CD4-positive, alpha-beta T cell treated with Interleukin-6 for 4 hours (primary cell): ENCODE measurements around the gene KRTAP21-2.
"Not testable (repeated sequence)": the region's sequence is repeated elsewhere in the genome, so short reads cannot be mapped to it uniquely, and the experiment has no call there.

Source experiments
- DNase-seq: peaks from one replicate; pipeline ENCODE4 v3.0.0-alpha.2; 2020; ENCODE audit warnings: mixed read lengths

The KRTAP21-2 gene

DNA sequence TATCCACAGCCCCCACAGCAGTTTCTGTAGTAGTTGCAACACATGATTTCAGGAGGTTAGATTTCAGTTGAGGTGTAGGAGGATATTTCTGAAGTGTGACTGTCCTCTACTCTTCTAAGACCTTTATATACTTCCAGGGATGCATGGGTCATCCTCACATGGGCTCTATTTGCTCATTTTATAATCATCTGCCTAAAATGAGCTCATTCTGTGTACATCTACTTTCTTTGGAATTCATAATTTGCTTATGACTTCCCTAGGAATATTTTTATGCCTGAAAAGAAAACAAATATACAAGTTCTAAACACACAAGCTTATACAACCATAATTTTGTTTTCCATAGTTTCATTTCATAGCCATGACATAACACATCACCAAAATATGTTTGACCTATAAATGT lies at the start of gene KRTAP21-2:
KRTAP21-2 (minus strand) TSS at position 101 of the 400 bp plus-strand sequence; CDS start at position 44, 57 bp downstream.
- no peak for DNase-seq

DNA sequence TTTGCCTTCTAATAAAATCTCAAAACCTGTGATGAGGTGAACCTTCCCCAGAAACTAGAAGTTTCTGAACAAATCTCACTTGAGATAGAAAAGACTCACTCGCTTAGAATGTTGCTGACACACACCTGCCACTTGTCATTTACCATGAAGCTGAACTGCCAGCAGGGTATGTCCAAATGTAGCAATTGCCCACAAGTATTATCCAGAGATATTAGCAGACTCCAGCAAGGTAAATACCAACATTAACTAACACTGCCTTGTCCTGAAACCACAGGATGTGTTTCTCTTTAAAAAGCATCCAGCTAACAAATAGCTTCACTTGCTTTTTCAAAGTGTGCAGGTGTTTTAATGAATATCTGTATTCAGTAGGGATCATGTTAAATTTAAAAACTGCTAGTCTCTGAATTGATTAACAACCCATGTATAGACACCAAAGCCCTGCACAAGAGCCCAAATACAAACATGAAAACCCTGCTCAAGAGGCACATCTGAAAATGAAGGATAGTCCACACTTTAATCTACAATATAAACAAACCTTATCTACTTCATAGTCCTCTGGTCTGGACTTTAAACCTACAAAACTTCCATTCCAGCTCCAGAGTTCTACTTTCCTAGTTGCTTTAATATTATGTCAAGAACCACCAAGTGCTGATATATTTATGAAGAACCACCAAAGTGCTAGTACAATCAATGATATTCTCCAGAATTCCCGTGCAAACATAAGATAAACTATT lies 46.7 kb upstream of the KRTAP21-2 start:
- DNase-seq = no peak

DNA sequence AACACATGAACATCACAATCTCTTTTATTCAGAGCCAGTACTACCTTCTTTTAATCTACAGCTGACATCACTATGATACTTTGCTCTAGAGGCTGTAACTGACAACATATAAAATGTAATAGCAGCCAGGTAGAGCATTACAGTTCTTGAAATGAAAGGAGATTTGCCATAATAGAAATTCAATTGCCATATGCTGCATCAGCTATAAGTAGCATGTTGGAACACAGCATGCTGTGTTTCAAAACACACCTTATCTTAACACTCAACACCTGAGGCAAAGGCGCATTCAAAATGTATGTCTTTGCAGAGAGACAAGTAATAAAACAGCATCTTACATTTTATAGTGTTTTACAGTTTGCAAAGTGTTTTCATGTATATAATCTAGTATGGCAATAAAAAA lies 32.2 kb upstream of the KRTAP21-2 start:
- no peak for DNase-seq

DNA sequence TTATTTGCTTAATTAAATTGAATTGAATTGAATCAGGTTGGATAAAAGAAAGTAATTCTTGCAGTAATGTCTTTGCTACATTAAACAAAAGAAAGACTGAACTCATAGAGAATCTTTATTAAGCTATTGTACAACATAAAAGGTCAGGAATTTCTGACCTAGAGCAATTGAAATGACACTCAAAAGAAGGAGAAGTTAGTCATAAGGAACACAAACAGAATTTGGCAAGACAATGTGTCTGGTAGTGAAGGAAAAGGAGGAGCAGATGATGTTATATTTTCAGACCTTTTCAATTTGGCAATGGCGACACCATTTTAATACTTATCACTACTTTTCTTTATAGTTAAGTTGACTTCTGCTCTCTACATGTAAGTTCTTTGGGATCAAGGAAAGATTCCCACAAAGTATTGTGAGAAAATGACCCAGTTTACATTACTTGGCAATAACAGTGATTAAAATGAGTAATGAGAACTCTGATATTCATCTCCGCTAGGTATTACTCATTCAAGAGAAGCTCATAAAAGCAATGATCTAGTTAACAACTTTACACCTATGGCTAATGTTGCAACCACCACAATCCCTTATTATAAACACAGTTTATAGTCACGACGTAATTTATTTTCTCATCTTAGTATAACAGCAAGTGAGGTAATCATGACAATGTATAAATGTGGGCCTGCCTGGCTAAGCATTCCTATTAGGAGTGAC lies 22.8 kb upstream of the KRTAP21-2 start:
- no peak for DNase-seq

DNA sequence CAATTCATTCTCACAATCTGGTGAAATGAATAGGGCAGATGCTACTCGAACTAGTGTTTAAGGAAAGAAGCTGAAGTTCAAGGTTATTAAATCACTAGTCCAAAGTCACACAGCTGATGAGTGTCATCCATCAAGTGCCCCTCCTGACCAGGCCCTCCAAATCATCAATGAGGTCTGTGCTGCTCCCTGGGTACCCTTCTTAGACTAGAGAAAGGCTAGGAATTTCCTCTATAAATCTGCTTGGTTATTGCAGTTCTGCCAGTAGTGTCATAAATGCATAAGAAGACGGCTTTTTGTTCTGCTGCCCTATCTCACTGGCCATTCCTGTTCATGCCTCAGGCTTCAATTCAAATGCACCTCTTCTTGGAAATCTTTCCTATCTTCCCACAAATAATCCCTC lies 13.7 kb upstream of the KRTAP21-2 start:
- no peak for DNase-seq

DNA sequence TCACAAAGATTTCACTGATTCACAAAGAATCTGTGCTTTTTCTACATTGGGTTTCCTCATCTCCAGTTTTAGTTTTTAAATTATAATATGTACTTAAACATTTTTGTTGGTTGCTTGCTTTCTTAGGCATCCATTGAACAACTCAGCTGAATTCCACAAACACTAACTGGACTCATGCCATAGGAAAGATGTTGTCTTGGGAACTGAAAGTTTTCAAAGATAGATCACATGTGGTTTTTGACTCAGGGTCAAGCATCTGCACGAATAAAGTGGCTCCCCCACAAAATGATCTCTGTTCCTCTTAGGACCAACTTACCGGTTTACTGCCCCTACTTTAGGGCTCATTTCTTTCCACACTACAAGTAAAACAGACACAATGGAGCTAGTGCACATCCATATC lies 11.2 kb upstream of the KRTAP21-2 start:
- DNase-seq = no peak

DNA sequence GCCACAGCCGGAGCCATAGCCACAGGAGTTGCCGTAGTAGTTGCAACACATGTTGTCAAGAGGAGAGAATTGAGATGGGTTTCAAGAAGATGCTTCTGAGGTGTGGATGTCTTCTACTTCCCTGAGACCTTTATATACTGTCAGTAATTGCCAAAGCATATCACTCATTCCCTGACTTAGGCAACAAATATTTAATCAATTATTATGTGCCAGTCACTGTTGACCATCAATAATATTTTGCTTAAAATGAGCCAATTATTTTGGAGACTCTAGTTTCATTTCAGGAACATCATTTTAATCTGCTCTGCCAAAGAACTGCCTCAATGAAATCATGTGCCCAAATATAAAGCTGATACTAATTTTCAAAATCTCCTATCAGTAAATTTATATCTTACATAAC lies 8.3 kb upstream of the KRTAP21-2 start, which contains the start of gene KRTAP21-1:
KRTAP21-1 (minus strand) TSS at position 101 of the 400 bp plus-strand sequence; CDS start at position 51, 50 bp downstream.
- not testable (repeated sequence) for DNase-seq

DNA sequence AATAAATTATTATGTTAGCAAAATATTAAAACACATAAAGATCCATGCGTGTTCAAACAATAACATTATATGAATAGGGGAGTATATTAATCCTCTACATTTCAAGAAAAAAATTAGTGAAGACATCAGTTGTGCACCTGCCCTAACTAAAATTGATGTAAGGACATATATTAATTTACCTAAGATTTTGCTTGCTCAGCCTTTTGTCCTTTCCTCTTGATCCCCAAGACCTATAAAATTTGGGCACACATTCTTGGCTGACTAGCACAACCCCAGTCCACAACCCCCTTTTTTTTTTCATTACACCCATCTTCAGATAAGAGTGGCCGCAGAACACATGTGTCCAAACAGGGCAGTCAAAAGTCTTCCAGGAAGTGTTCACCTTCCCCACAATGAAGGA lies 6.6 kb downstream of the KRTAP21-2 start:
- no peak for DNase-seq

DNA sequence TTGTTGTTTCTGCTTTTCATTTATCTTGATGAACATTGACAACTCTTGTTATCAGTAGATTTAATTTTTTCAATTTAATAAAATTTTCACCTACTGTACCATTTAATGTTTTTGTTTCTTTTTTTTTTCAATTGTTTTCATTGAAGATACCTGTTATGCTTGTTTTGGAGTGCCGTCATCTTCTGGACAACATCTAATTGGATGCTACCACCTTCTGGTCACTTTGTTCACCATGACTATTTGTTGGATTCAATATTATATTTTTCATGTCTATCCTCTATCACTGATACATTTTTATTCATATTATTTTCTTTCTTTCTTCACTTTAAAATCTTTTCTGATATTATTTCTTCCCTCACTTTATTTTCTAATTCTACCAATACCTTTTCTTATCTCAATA lies 14.0 kb downstream of the KRTAP21-2 start:
- DNase-seq = no peak

DNA sequence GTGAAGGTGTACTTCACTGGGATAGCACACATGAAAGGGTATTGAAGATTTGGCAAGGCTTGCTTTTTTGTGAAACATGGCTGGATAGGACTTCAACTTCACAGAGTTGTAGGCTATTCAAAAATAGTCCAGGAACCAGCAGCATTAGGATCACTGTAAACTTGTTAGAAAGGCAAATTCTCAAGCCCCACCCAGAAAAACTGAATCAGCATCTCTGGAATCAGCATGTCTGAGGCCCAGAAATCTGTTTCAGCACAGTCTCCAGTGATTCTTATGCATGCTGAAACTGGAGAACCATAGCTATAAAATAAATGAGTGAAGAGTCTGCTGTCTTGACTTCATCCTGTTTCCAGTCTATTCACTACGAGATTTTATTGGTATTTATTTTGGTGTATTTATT lies 20.3 kb downstream of the KRTAP21-2 start:
- no peak for DNase-seq

DNA sequence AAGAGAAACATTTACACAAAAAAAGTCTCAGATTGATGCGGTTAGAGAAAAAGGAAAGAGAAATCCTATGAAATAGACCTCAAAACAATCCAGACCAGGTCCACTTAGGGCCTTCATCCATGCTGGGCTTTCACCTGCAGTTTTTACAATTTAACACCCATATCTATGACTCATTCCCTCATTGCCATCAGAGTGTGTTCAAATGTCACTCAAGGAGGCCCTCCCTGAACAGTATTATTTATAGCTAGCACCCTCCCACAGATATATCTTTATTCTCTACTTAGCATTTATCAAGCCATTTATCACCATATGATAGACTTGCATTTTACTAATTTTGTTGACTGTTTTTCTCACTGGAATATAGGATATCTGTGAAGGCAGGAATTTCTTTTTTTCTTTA lies 27.7 kb downstream of the KRTAP21-2 start:
- DNase-seq = no peak

DNA sequence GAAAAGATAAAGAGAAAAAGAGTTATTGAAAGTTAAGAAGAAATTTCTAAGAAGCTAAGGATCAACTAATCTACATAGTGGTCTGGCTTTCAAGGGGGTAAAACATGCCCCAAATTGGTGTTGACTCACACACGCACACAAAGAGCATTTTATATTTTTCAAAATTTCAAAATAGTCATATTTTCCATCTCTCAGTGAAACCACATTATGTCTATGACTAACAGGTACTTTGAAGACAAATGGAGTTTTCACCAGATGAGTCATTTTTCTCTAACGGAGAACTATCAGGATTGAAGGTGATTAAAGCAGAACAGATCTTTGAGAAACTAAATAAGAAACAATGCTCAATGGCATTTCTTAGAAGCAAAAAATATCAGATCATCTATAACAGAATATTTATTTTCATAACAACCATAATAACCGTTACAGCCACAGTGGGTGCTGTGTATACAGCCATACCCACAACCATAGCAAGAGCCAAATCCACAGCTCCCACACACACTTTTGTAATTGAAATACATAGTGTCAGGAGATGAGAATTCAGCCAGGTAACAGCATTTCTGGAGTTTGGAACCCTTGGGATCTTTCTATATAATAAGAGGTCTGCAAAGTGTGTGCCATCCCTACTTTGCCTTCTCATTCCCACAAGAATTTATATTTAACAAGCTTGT lies 28.7 kb downstream of the KRTAP21-2 start, which contains the start of gene KRTAP21-3:
KRTAP21-3 (minus strand) TSS at position 539 of the 671 bp plus-strand sequence; CDS start at position 521, 18 bp downstream.
- DNase-seq = no peak

DNA sequence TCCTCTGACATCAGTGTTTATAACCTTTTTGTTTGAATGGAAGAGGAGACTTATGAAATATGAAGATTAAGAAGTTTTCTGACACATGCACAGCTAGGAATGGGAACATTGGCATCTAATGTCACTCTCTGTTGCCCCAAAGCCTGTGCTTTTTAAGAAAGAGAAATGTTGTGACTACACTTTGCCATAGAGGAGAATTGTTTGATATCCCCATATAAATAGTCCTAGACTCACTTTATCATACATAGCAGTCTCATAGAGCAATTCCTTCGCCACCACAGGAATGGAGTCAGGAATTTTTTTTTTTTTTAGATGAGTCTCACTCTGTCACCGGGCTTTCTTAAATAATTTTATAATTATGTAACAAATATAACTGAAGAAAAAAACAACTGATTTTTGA lies 30.0 kb downstream of the KRTAP21-2 start:
- DNase-seq = no peak

DNA sequence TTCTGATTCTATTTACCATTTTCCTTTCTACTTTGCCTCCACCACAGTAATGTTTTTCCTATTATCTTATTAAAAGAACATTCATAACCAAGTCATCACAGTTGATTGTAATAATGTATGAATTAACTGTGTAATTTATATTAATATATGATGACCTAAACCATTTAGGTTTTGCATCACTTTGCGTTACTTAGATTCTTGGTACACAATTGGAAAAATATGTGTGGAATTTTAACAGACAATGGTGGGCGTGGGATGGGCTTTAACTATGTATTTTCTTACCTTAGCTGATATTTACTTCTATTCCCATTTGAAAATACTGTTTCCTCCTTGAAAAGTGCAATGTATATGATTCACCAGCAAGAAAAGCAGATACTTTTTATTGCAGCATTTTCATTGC lies 32.1 kb downstream of the KRTAP21-2 start:
- DNase-seq = no peak

DNA sequence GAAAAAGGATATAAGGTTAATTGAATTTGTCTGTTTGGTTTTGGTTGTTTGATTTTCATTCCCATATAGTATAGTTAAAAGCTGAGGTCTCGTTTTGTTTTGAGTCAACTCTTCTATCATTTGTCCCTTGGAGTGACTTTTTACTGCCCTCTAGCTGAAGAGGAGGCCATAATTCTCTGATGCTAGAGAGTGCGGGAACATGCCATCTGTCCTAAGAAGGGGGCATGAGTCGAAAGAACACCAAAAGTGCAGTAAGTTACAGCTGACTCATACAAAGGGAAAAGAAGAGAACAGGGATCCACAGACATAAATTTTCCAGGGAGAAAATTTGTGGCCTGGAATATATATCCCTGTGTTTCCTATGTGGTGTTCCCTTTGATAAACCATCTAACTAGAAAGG lies 32.6 kb downstream of the KRTAP21-2 start:
- no peak for DNase-seq

DNA sequence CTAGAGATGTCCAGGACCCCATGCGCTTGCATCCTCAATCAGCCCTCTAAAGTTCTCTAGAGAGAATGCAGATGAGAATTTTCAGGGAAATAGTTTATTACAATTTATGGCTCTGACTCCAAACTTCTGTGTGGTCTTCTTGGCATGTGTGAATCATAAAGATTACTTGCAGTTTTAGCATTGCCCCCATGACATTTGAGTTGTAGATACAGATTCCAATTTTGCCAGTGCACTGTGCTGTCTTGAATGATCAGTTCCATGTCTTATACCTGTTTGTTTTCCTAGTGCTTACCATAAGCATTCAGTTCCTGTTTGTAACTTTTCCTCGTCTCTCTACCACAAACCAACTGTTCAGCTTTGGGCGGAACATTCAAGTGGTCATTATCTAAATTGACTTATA lies 33.3 kb downstream of the KRTAP21-2 start:
- no peak for DNase-seq

DNA sequence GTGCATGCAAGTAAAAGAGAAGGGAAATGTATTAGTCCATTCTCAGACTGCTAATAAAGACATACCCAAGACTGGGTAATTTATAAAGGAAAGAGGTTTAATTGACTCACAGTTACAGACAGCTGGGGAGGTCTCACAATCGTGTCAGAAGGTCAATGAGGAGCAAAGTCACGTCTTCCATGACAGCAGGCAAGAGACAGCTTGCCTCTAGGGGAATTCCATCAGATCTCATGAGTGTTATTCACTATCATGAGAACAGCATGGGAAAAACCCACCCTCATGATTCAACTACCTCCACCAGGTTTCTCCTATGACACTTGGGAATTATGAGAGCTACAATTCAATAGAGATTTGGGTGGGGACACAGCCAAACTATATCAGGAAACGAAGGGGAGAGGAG lies 36.6 kb downstream of the KRTAP21-2 start:
- DNase-seq = no peak

DNA sequence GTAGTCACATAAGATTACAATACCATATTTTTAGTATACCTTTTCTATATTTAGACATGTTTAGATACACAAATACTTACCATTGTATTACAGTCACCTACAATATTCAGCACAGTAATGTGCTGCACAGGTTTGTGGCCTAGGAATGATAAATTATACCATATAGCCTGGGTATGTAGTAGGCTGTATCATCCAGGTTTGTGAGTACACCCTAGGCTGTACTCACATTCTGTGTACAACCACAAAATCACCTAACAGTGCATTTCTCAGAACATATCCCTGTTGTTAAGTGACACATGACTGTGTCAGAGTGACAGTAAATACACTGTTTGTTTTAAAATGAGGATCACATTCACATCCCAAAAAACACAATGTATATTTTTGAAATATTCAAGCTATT lies 39.6 kb downstream of the KRTAP21-2 start:
- no peak for DNase-seq
